CD4-positive, alpha-beta T cell (primary cell): ENCODE measurements around the gene GPC2. TPM values are rescaled to one million over a fixed set of nuclear protein-coding genes. Genes with fewer than 3 reads are reported as not detected.

Experiments used
- ATAC-seq: fragments of 200-7000 bp; cut with Tn5 transposase; one replicate; pipeline ENCODE4 v1.10.0; 2022; ENCODE audit warnings: mild to moderate bottlenecking; ENCODE audit not compliant: poor library complexity
- CTCF ChIA-PET: fragments of 350-600 bp; sonication (Branson Sonifier 250); formaldehyde crosslinking; loops from one replicate; lab custom pipeline; 2021; ENCODE audit warnings: antibody characterized with exemption, inconsistent platforms; lab: Charles Lee
- POLR2A ChIA-PET: fragments of 350-600 bp; sonication (Branson Sonifier 250); formaldehyde crosslinking; loops from one replicate; lab custom pipeline; 2021; ENCODE audit warnings: antibody characterized with exemption, inconsistent platforms; lab: Charles Lee
- DNase-seq, 14 experiments: peaks; one replicate each; pipeline ENCODE4 v3.0.0-alpha.2; 2013 to 2020; ENCODE audit warnings: mixed read lengths in 2 of 14
- H3K27ac ChIP-seq, 2 donors: one replicate each; pipeline versions ENCODE4 v1.5.1 to v1.7.0; 2013; ENCODE audit warnings: low read length in 2 of 2, low read depth in 1 of 2, mild to moderate bottlenecking in 1 of 2
- H3K27me3 ChIP-seq, 2 experiments: 1 replicate in 1 of 2; 2 replicates in 1 of 2; pipeline versions ENCODE4 v1.6.1 to v1.7.0; 2013; ENCODE audit warnings: low read length in 2 of 2, control low read depth in 1 of 2, mild to moderate bottlenecking in 1 of 2, moderate library complexity in 1 of 2; ENCODE audit not compliant: insufficient read depth in 2 of 2, control insufficient read depth in 1 of 2
- H3K36me3 ChIP-seq: one replicate; pipeline ENCODE4 v1.6.1; 2013; ENCODE audit warnings: low read length, control low read depth; ENCODE audit not compliant: insufficient read depth
- H3K4me1 ChIP-seq: one replicate; pipeline ENCODE4 v1.6.1; 2013; ENCODE audit warnings: low read length, control low read depth; ENCODE audit not compliant: insufficient read depth
- H3K4me3 ChIP-seq: one replicate; pipeline ENCODE4 v1.5.1; 2013; ENCODE audit warnings: mild to moderate bottlenecking, low read length, moderate library complexity
- H3K9me3 ChIP-seq, 2 experiments: 1 replicate in 1 of 2; 2 replicates in 1 of 2; pipeline versions ENCODE4 v1.6.1 to v1.7.0; 2013; ENCODE audit warnings: low read length in 2 of 2, mild to moderate bottlenecking in 2 of 2, control low read depth in 1 of 2, moderate library complexity in 1 of 2; ENCODE audit not compliant: control insufficient read depth in 1 of 2, insufficient read depth in 1 of 2
- H3K27ac Mint-ChIP-seq: one replicate; pipeline ENCODE4 v1.8.0; 2020; ENCODE audit warnings: mixed read lengths
- H3K27me3 Mint-ChIP-seq: one replicate; pipeline ENCODE4 v1.8.0; 2021; ENCODE audit warnings: mixed read lengths
- H3K36me3 Mint-ChIP-seq: one replicate; pipeline ENCODE4 v1.8.0; 2021; ENCODE audit warnings: low read depth, mixed read lengths
- H3K4me1 Mint-ChIP-seq: one replicate; pipeline ENCODE4 v1.8.0; 2021; ENCODE audit warnings: low read depth, mixed read lengths
- H3K4me3 Mint-ChIP-seq: one replicate; pipeline ENCODE4 v1.8.0; 2020; ENCODE audit warnings: mild to moderate bottlenecking, mixed read lengths
- H3K9me3 Mint-ChIP-seq: one replicate; pipeline ENCODE4 v1.8.0; 2020; ENCODE audit warnings: mixed read lengths
- CTCF ChIP-seq: fragments of 200-600 bp; IDR thresholded peaks from one replicate; pipeline ENCODE4 v1.8.0; 2022; ENCODE audit warnings: antibody characterized with exemption, mild to moderate bottlenecking
- intact Hi-C, 2 experiments: fragments of 100-400 bp; cut with DNase I in 1 of 2; cut with micrococcal nuclease in 1 of 2; formaldehyde crosslinking; loops; one replicate each; pipeline versions ENCODE4 v1.15.1 to v1.9.0; 2023 to 2025; cut with DNase I, micrococcal nuclease
- total RNA-seq, 174 experiments: library from RNA in 2 of 174; stranded (reverse) in 2 of 174; gene quantifications; one replicate each; pipeline ENCODE4 v1.2.3 and lab custom pipeline; 2021 to 2026

Gene GPC2
- total RNA-seq, 2 experiments from 2014 or later: 16.4 to 18.7 TPM

GRCh38 chr7:100170101-100170897 is 6.9 kb downstream of the GPC2 start:
- peak overlapping the region; percentile 52 for H3K4me3 ChIP-seq
- intact Hi-C loops: no loop called here
- H3K27me3 ChIP-seq: peaks cover 0 to 3% of the 10 kb centered on the region in 2 experiments
- H3K27me3 Mint-ChIP-seq: no peaks in the 10 kb centered on the region
- H3K4me1 ChIP-seq: peaks cover 67% of the 10 kb centered on the region
- H3K36me3 ChIP-seq: no peaks in the 10 kb centered on the region
- ChIA-PET POLR2A (interaction anchor here (0.5 to 8.3 kb wide), 6 partner anchors 9 to 21 kb away, joined by 3 to 109 read pairs (median 4); partner anchors contain the start of genes GPC2, LAMTOR4 and STAG3), CTCF (interaction anchor here (1.3 kb wide), 1 partner anchor 37 kb away, joined by 4 read pairs; no protein-coding TSS in a partner anchor)
- H3K4me3 Mint-ChIP-seq: peak overlapping the region; percentile 91
- H3K27ac Mint-ChIP-seq: peak overlapping the region; percentile 91
- H3K9me3 Mint-ChIP-seq: no peaks in the 10 kb centered on the region
- ATAC-seq (no peak), DNase-seq (peak in 1 of 14 experiments; percentile 28)
- peak overlapping the region in 1 of 2 donors; percentile 33 for H3K27ac ChIP-seq
- peaks cover 0 to 3% of the 10 kb centered on the region in 2 experiments for H3K9me3 ChIP-seq
- no peaks in the 10 kb centered on the region for H3K36me3 Mint-ChIP-seq
- H3K4me1 Mint-ChIP-seq: peaks cover 68% of the 10 kb centered on the region
- TF ChIP-seq CTCF: no peak

- intact Hi-C loops: loop anchor here in 1 of 2 experiments (10.0 kb wide), 1 partner anchor 46 kb away; the partner anchor contains the start of gene PVRIG
- Mint-ChIP-seq H3K36me3 (no peaks in the 10 kb centered on the region), H3K9me3 (no peaks in the 10 kb centered on the region), H3K27me3 (no peaks in the 10 kb centered on the region), H3K4me3 (peak overlapping the region; percentile 91), H3K27ac (peak overlapping the region; percentile 91), H3K4me1 (peaks cover 60% of the 10 kb centered on the region)
- Histone ChIP-seq H3K27me3 (peaks cover 0 to 3% of the 10 kb centered on the region in 2 experiments), H3K36me3 (no peaks in the 10 kb centered on the region), H3K4me1 (peaks cover 70% of the 10 kb centered on the region), H3K4me3 (peak overlapping the region; percentile 61), H3K27ac (peak overlapping the region in 1 of 2 donors; percentile 33), H3K9me3 (peaks cover 0 to 3% of the 10 kb centered on the region in 2 experiments)
- TF ChIP-seq CTCF: no peak
- ATAC-seq (peak; percentile 22), DNase-seq (peak in 4 of 14 experiments; percentile 38 to 70 (median 60))
- ChIA-PET CTCF (interaction anchor here (1.1 kb wide), 1 partner anchor 11 kb away, joined by 3 read pairs; the partner anchor contains the start of gene TRAPPC14), POLR2A (interaction anchor here (3.2 to 8.3 kb wide), 4 partner anchors 10 to 260 kb away, joined by 14 to 109 read pairs (median 34); partner anchors contain the start of genes GPC2, LAMTOR4, MEPCE and STAG3)
Measured at GRCh38 chr7:100169147-100169850, 7.9 kb downstream of the GPC2 start.

GRCh38 chr7:100167912-100168323 is 9.3 kb downstream of the GPC2 start:
- no peaks in the 10 kb centered on the region for H3K36me3 Mint-ChIP-seq
- peak overlapping the region; percentile 91 for H3K4me3 Mint-ChIP-seq
- ChIA-PET POLR2A (interaction anchor here (0.9 to 8.3 kb wide), 9 partner anchors 9 to 759 kb away, joined by 3 to 109 read pairs (median 15); partner anchors contain the start of genes BUD31, GPC2, LAMTOR4 and MEPCE), CTCF (interaction anchor here (1.1 to 1.5 kb wide), 3 partner anchors 9 to 49 kb away, joined by 3 to 4 read pairs (median 4); partner anchors contain the start of gene TRAPPC14)
- DNase-seq: peak in 2 of 14 experiments; percentile 34 to 37
- peaks cover 74% of the 10 kb centered on the region for H3K4me1 Mint-ChIP-seq
- H3K9me3 ChIP-seq: peaks cover 0 to 3% of the 10 kb centered on the region in 2 experiments
- H3K27me3 ChIP-seq: peaks cover 0 to 3% of the 10 kb centered on the region in 2 experiments
- no peak for TF ChIP-seq CTCF
- no peak for ATAC-seq
- no peaks in the 10 kb centered on the region for H3K36me3 ChIP-seq
- intact Hi-C loops: loop anchor here in 1 of 2 experiments (10.0 kb wide), 1 partner anchor 47 kb away; the partner anchor contains the start of gene PVRIG
- H3K4me3 ChIP-seq: peak overlapping the region; percentile 61
- peak overlapping the region; percentile 91 for H3K27ac Mint-ChIP-seq
- H3K9me3 Mint-ChIP-seq: no peaks in the 10 kb centered on the region
- H3K27me3 Mint-ChIP-seq: no peaks in the 10 kb centered on the region
- H3K27ac ChIP-seq: peak overlapping the region; percentile 55 to 66
- peaks cover 84% of the 10 kb centered on the region for H3K4me1 ChIP-seq
